Liver (tissue), 9 donors: ENCODE measurements around the gene MAPK7. TPM values are rescaled to one million over a fixed set of nuclear protein-coding genes. Genes with fewer than 3 reads are reported as not detected.

ENCODE experiments used
- DNase-seq: peaks from one replicate; pipeline ENCODE4 v3.0.0-alpha.2; 2017; ENCODE audit warnings: low spot score
- H3K27ac ChIP-seq, 2 donors: one replicate each; pipeline ENCODE4 v1.7.0; 2013; ENCODE audit warnings: inconsistent platforms in 2 of 2, low read length in 2 of 2, control low read depth in 1 of 2, low read depth in 1 of 2, mild to moderate bottlenecking in 1 of 2
- H3K27me3 ChIP-seq, 4 donors: one replicate each; pipeline versions ENCODE4 v1.6.1 to v1.7.0; 2013; ENCODE audit warnings: low read length in 3 of 4, inconsistent platforms in 1 of 4, mild to moderate bottlenecking in 1 of 4, moderate library complexity in 1 of 4; ENCODE audit not compliant: control insufficient read depth in 4 of 4, insufficient read depth in 4 of 4
- H3K36me3 ChIP-seq, 4 donors: one replicate each; pipeline versions ENCODE4 v1.6.1 to v1.7.0; 2013; ENCODE audit warnings: low read length in 3 of 4, mild to moderate bottlenecking in 3 of 4, low read depth in 1 of 4, moderate library complexity in 1 of 4; ENCODE audit not compliant: control insufficient read depth in 4 of 4, insufficient read depth in 3 of 4
- H3K4me1 ChIP-seq, 4 donors: one replicate each; pipeline versions ENCODE4 v1.6.1 to v1.7.0; 2013; ENCODE audit warnings: low read length in 3 of 4, mild to moderate bottlenecking in 3 of 4, moderate library complexity in 1 of 4; ENCODE audit not compliant: control insufficient read depth in 4 of 4, insufficient read depth in 4 of 4
- H3K4me3 ChIP-seq, 3 donors: one replicate each; pipeline versions ENCODE4 v1.6.1 to v1.7.0; 2013; ENCODE audit warnings: low read length in 3 of 3, control low read depth in 1 of 3, low read depth in 1 of 3, mild to moderate bottlenecking in 1 of 3
- H3K9ac ChIP-seq, 2 donors: one replicate each; pipeline ENCODE4 v1.7.0; 2013; ENCODE audit warnings: low read length in 2 of 2, mild to moderate bottlenecking in 2 of 2, moderate library complexity in 2 of 2, control low read depth in 1 of 2, low read depth in 1 of 2
- H3K9me3 ChIP-seq, 4 donors: one replicate each; pipeline versions ENCODE4 v1.6.1 to v1.7.0; 2013; ENCODE audit warnings: low read length in 3 of 4; ENCODE audit not compliant: control insufficient read depth in 4 of 4
- EGR1 ChIP-seq, 2 donors: IDR thresholded peaks; 2 replicates each; pipeline ENCODE4 v1.6.1; 2016 to 2018; ENCODE audit warnings: antibody characterized with exemption in 2 of 2, low read depth in 2 of 2
- FOXA1 ChIP-seq: IDR thresholded peaks from 2 replicates; pipeline ENCODE4 v1.6.1; 2016; ENCODE audit warnings: antibody characterized with exemption
- FOXA2 ChIP-seq: IDR thresholded peaks from 2 replicates; pipeline ENCODE4 v1.6.1; 2016; ENCODE audit warnings: antibody characterized with exemption
- GABPA ChIP-seq, 2 donors: IDR thresholded peaks in 1 of 2; conservative IDR thresholded peaks in 1 of 2; 2 replicates each; pipeline ENCODE4 v1.6.1; 2016; ENCODE audit warnings: antibody characterized with exemption in 2 of 2, mild to moderate bottlenecking in 1 of 2, moderate library complexity in 1 of 2
- HNF4A ChIP-seq, 2 donors: conservative IDR thresholded peaks; 2 replicates each; pipeline ENCODE4 v1.6.1; 2016; ENCODE audit warnings: antibody characterized with exemption in 2 of 2, mild to moderate bottlenecking in 2 of 2
- HNF4G ChIP-seq: IDR thresholded peaks from 2 replicates; pipeline ENCODE4 v1.6.1; 2016; ENCODE audit warnings: antibody characterized with exemption
- JUND ChIP-seq, 2 donors: IDR thresholded peaks; 2 replicates each; pipeline ENCODE4 v1.6.1; 2016; ENCODE audit warnings: antibody characterized with exemption in 2 of 2
- NR2F2 ChIP-seq: IDR thresholded peaks from 2 replicates; pipeline ENCODE4 v1.6.1; 2016; ENCODE audit warnings: antibody characterized with exemption
- RAD21 ChIP-seq, 2 donors: IDR thresholded peaks; 2 replicates each; pipeline ENCODE4 v1.6.1; 2016; ENCODE audit warnings: antibody characterized with exemption in 2 of 2, mild to moderate bottlenecking in 2 of 2
- RXRA ChIP-seq, 2 donors: IDR thresholded peaks; 2 replicates each; pipeline ENCODE4 v1.6.1; 2017 to 2018; ENCODE audit warnings: antibody characterized with exemption in 2 of 2, mild to moderate bottlenecking in 1 of 2
- SP1 ChIP-seq: IDR thresholded peaks from 2 replicates; pipeline ENCODE4 v1.6.1; 2018; ENCODE audit warnings: antibody characterized with exemption, mild to moderate bottlenecking
- TAF1 ChIP-seq: conservative IDR thresholded peaks from 2 replicates; pipeline ENCODE4 v1.6.1; 2016; ENCODE audit warnings: antibody characterized with exemption, mild to moderate bottlenecking
- YY1 ChIP-seq: IDR thresholded peaks from 2 replicates; pipeline ENCODE4 v1.6.1; 2016; ENCODE audit warnings: antibody characterized with exemption, mild to moderate bottlenecking
- WGBS: extraction: QIAGEN DNeasy Blood & Tissue Kit; methylation state at CpG from one replicate; pipeline ENCODE4 v1.1.7; 2013; 5-methylcytosine and 5-hydroxymethylcytosine counted together
- polyA plus RNA-seq, 2 donors: library from polyadenylated mRNA; stranded (reverse) in 1 of 2; unstranded in 1 of 2; fragments of 200-250 nt in 1 of 2; fragments of >200 nt in 1 of 2; fragmentation: Nextera tagmentation in 1 of 2; extraction: Ambion mirVana in 1 of 2; gene quantifications; one replicate each; pipeline versions ENCODE4 v1.2.1 to v1.2.3, GENCODE V29; 2013 to 2015
- total RNA-seq, 2 donors: library from RNA; depleted of rRNA; stranded (reverse); fragments of >200 nt; gene quantifications; one replicate each; pipeline ENCODE4 v1.2.3, GENCODE V29; 2014
- TF ChIP-seq, protein P1 (sequence below): IDR thresholded peaks from 2 replicates; pipeline ENCODE4 v1.6.1; 2016; ENCODE audit warnings: antibody characterized with exemption
- TF ChIP-seq, protein P2 (sequence below): IDR thresholded peaks from 2 replicates; pipeline ENCODE4 v1.6.1; 2016; ENCODE audit warnings: antibody characterized with exemption
- TF ChIP-seq, protein P3 (sequence below): IDR thresholded peaks from 2 replicates; pipeline ENCODE4 v1.6.1; 2016; ENCODE audit warnings: antibody characterized with exemption
- TF ChIP-seq, protein P4 (sequence below): IDR thresholded peaks from 2 replicates; pipeline ENCODE4 v1.6.1; 2016; ENCODE audit warnings: antibody characterized with exemption, mild to moderate bottlenecking
- TF ChIP-seq, protein P5 (sequence below): fragments of 150-350 bp; IDR thresholded peaks from 2 replicates; pipeline ENCODE4 v1.5.1; 2017; ENCODE audit warnings: improper control_type of control experiment, low read depth, low read length; ENCODE audit not compliant: missing input control
- donor health status: healthy.
- donor health status: healthy.
- donor health status: healthy.
- donor health status: healthy.
- donor health status: healthy.

Gene MAPK7
- total and polyA plus RNA-seq, 4 donors = 3.4 to 8.8 (median 5.2) TPM

DNA sequence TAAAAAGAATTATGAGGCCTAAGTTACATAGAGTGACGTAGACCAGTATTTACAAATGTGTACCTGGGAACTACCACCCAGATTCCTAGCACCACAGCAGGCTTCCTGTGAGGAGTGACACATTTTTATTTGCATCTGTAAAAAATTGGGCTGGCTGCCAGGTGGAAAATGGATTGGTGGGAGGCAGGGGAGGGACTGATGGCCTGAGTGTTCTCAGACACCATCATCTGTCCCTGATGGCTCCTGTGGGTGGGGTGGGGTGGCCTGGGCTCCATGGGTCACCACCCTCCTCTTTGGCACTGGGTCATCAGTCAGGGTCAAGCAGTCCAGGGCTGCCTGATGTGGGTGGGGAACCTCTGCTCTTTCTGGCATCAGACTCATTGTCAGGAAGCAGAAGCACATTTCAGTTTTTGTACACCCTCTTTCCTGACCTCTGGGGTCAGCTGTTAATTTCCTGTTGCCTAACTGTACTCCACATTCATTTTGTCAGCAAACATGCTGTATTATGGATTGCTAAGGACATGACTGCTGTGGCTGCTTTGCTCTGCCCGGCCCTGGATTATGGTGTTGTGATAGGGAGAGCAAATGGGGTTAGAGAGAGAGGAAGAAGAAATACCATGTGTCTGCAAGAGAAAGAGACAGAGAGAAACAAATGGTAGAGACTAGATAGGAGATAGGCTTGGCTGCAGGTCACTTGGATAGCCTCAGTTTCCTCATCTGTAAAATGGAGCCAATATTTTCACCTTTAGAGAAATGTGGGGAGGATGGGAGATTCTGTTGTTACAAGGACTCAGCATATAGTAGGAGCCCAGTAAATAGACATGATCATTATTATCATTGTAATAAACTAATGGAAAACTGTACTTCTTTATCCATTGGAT, 20.2 kb downstream of the MAPK7 start:
- peak overlapping the region in 1 of 2 donors; percentile 27 for H3K27ac ChIP-seq
- no peaks in the 10 kb centered on the region for H3K36me3 ChIP-seq
- H3K9me3 ChIP-seq = no peaks in the 10 kb centered on the region
- DNase-seq = no peak
- no peaks in the 10 kb centered on the region for H3K4me1 ChIP-seq
- WGBS = 68% methylated on average over 2 of the region's 2 CpGs
- peak; percentile 47 to 54 for TF ChIP-seq RXRA (IDR thresholded peaks at IDR 0.05)
- TF ChIP-seq, protein P1, sequence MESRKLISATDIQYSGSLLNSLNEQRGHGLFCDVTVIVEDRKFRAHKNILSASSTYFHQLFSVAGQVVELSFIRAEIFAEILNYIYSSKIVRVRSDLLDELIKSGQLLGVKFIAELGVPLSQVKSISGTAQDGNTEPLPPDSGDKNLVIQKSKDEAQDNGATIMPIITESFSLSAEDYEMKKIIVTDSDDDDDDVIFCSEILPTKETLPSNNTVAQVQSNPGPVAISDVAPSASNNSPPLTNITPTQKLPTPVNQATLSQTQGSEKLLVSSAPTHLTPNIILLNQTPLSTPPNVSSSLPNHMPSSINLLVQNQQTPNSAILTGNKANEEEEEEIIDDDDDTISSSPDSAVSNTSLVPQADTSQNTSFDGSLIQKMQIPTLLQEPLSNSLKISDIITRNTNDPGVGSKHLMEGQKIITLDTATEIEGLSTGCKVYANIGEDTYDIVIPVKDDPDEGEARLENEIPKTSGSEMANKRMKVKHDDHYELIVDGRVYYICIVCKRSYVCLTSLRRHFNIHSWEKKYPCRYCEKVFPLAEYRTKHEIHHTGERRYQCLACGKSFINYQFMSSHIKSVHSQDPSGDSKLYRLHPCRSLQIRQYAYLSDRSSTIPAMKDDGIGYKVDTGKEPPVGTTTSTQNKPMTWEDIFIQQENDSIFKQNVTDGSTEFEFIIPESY = no peak
- TF ChIP-seq, protein P2, sequence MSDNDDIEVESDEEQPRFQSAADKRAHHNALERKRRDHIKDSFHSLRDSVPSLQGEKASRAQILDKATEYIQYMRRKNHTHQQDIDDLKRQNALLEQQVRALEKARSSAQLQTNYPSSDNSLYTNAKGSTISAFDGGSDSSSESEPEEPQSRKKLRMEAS = no peak
- peak; percentile 98 for TF ChIP-seq NR2F2
- peak; percentile 66 for TF ChIP-seq SP1
- H3K27me3 ChIP-seq = no peaks in the 10 kb centered on the region
- H3K4me3 ChIP-seq = no peak overlapping the region
- H3K9ac ChIP-seq = no peak overlapping the region

DNA sequence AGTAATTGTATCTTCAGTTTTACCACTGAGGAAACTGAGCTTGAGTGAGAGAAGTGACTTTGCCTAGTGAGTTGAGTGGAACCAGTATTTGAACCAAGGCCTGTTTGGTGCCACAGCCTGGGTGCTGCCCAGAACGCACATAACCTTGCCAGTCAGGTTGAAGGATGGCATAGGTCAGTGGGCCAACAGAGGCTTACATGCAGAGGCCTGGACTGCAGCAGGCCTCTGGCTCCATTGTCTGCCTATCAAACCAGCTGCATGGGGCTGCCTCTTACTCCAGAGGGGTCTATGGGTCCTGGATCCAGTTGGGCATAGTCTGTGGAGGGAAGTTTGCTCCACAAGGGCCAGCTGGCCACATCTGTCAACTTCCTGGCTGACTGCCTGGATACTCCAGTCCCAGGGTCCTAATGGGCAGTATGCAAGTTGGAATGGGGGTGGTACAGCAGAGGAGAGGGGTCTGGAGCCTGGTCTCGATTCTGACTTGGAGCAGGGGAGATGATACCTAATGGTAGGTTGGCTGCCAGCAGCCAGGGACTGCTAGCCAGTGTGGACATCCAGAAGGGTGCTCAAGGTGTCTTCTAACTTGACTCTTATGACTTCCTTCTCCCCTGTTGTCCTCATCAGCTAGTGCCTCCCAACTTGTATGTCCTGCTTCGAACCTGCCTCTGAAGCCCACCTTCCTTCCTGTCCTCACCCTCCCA, 21.6 kb downstream of the MAPK7 start:
- DNase-seq = no peak
- Histone ChIP-seq H3K27ac (no peak overlapping the region), H3K27me3 (no peaks in the 10 kb centered on the region), H3K4me3 (no peak overlapping the region), H3K9me3 (no peaks in the 10 kb centered on the region), H3K9ac (no peak overlapping the region), H3K4me1 (no peaks in the 10 kb centered on the region), H3K36me3 (no peaks in the 10 kb centered on the region)
- 90% methylated on average over 3 of the region's 3 CpGs for WGBS
- no peak for TF ChIP-seq SP1
- TF ChIP-seq FOXA1 = no peak
- no peak for TF ChIP-seq GABPA (IDR thresholded peaks at IDR 0.05 in 1 of 2, conservative IDR thresholded peaks at IDR 0.05 in 1 of 2)
- TF ChIP-seq HNF4G = no peak
- TF ChIP-seq EGR1 (IDR thresholded peaks at IDR 0.05; ENCODE audit: low read depth in 2 of 2) = no peak
- no peak for TF ChIP-seq HNF4A (conservative IDR thresholded peaks at IDR 0.05)
- TF ChIP-seq TAF1 = no peak
- TF ChIP-seq, protein P3, sequence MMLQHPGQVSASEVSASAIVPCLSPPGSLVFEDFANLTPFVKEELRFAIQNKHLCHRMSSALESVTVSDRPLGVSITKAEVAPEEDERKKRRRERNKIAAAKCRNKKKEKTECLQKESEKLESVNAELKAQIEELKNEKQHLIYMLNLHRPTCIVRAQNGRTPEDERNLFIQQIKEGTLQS = no peak
- TF ChIP-seq JUND (IDR thresholded peaks at IDR 0.05) = no peak
- TF ChIP-seq, protein P1 = no peak
- no peak for TF ChIP-seq FOXA2
- TF ChIP-seq RAD21 (IDR thresholded peaks at IDR 0.05) = no peak
- TF ChIP-seq YY1 = no peak
- TF ChIP-seq, protein P4, sequence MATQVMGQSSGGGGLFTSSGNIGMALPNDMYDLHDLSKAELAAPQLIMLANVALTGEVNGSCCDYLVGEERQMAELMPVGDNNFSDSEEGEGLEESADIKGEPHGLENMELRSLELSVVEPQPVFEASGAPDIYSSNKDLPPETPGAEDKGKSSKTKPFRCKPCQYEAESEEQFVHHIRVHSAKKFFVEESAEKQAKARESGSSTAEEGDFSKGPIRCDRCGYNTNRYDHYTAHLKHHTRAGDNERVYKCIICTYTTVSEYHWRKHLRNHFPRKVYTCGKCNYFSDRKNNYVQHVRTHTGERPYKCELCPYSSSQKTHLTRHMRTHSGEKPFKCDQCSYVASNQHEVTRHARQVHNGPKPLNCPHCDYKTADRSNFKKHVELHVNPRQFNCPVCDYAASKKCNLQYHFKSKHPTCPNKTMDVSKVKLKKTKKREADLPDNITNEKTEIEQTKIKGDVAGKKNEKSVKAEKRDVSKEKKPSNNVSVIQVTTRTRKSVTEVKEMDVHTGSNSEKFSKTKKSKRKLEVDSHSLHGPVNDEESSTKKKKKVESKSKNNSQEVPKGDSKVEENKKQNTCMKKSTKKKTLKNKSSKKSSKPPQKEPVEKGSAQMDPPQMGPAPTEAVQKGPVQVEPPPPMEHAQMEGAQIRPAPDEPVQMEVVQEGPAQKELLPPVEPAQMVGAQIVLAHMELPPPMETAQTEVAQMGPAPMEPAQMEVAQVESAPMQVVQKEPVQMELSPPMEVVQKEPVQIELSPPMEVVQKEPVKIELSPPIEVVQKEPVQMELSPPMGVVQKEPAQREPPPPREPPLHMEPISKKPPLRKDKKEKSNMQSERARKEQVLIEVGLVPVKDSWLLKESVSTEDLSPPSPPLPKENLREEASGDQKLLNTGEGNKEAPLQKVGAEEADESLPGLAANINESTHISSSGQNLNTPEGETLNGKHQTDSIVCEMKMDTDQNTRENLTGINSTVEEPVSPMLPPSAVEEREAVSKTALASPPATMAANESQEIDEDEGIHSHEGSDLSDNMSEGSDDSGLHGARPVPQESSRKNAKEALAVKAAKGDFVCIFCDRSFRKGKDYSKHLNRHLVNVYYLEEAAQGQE = no peak
- TF ChIP-seq, protein P5, sequence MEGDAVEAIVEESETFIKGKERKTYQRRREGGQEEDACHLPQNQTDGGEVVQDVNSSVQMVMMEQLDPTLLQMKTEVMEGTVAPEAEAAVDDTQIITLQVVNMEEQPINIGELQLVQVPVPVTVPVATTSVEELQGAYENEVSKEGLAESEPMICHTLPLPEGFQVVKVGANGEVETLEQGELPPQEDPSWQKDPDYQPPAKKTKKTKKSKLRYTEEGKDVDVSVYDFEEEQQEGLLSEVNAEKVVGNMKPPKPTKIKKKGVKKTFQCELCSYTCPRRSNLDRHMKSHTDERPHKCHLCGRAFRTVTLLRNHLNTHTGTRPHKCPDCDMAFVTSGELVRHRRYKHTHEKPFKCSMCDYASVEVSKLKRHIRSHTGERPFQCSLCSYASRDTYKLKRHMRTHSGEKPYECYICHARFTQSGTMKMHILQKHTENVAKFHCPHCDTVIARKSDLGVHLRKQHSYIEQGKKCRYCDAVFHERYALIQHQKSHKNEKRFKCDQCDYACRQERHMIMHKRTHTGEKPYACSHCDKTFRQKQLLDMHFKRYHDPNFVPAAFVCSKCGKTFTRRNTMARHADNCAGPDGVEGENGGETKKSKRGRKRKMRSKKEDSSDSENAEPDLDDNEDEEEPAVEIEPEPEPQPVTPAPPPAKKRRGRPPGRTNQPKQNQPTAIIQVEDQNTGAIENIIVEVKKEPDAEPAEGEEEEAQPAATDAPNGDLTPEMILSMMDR = no peak
- no peak for TF ChIP-seq NR2F2
- TF ChIP-seq RXRA (IDR thresholded peaks at IDR 0.05) = no peak
- TF ChIP-seq, protein P2 = no peak
